ENCODE results near the gene SPIRE1.
"Not testable (repeated sequence)": the region's sequence is repeated elsewhere in the genome, so short reads cannot be mapped to it uniquely, and the experiment has no call there.

SPIRE1 gene

DNA sequence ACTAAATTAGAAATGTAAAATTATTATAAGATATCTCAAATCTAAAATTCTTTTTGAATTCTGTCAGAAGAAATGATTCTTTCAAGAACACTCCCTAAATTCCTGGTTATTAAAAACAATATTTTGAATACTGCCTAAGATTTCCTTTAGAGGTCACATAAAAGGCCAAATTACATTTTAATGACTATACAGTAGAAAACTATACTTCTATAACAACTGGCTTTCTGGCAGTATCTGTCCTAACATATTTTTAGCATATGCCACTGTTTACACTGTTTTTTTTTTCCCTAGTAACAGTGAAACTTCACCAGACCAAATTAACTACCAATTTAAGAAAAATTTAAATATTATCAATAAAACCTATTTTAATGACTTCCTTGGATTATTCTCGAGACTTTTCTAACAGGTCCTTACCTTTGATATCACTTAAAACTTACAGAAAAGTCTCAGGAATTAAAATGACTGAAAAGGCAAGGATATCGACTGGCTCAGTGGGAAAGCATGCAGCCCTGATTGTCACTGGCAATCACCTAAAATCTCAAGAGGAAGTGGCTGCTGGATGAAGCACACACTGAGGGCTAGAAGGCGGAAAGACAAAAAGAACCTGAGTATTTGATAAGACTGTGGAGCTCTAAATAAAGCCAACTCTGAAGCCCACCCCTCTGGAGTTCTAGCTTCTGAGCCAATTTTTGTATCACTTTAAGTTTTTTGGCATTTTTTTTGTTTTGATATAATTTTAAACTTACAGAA lies 59.6 kb downstream of the SPIRE1 start:
- DNase-seq (ENCODE audit: low spot score) = no peak

DNA sequence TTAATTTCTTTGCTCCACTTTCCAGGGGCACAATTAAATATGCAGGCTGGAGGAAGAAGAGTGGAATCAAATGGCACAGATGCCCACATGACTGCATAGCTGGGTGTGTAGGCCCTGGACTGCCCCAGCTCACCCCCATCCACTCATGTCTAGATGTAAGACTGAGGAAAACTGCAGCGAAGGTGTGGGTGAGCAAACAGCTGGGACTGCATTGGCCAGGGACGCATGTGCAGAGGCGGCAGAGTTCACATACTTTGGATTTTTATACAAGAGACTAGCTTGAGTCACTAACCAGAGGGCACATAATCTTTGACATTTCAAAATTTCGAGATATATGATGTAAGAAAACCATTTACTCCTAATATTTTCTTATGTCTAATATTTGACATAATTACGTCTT lies 60.1 kb downstream of the SPIRE1 start:
- no peak for DNase-seq (ENCODE audit: low spot score)

DNA sequence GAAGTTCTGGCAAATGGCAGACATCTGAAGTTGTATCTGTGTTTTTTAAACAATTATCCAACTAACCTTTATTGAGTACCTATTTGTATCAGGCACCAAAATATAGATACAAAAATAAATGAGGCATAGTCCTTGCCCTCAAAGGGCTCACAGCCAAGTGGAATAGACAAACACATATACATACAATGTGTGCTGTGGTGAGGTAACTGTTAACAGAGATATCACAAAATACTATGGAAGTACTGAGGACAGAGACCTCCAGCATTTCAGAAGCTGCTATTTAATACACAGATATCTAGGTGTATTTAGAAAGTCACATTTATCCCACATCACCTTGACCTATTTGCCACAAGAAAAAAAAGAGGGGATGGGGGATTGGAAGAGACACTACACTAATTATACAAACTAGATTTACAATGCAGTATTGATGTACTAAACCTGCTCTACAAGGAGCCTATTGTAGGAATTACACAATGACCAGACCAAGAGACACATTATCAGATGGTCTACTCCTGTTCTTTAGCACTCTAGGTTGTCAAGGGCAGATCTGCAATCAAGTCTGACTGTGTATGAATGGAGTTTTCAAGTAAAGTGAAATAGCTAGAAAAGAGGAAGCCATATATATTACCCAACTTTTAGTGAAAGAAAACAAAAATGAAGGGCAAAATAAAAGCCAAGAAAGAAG lies 62.2 kb downstream of the SPIRE1 start:
- no peak for DNase-seq (ENCODE audit: low spot score)

DNA sequence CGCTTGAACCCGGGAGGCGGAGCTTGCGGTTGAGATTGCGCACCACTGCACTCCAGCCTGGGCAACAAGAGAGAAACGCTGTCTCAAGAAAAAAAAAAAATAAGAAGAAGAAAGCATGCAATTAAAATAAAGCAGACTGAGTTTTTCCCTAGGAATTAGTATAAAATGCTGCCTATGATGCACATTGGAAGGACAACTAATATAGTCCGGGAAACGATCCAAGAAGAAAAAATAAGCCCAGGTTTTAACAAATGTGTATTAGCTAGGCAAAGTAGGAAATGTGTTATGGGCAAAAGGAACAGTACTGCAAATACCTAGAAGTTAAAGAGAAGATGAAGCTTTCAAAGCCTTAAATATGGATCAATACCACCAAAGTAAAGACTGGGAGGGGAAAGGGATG lies 64.0 kb downstream of the SPIRE1 start:
- DNase-seq (ENCODE audit: low spot score) = no peak

DNA sequence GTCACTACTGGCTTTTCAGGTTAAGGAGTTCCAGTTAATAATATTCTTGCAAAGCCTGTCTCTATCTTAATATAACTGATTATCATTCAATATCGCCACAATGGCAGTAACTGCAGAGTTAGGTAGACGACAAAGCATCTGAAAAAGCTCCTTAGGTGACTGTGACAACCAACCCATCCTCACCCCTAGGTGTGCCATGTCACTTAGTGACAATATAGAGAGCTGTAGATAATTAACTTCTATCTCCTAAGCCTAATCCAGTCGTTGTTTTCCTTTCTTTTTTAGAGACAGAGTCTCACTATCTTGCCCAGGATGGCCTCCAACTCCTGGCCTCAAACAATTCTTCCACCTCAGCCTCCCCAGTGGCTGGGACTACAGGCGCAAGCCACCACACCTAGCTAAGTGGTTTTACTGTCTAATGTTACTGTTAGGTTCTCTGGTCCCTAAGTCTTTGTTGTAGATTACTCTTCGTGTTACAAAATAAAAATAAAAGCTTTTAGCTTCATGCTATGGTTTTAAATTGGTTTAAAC lies 65.2 kb downstream of the SPIRE1 start:
- DNase-seq (ENCODE audit: low spot score) = no peak

DNA sequence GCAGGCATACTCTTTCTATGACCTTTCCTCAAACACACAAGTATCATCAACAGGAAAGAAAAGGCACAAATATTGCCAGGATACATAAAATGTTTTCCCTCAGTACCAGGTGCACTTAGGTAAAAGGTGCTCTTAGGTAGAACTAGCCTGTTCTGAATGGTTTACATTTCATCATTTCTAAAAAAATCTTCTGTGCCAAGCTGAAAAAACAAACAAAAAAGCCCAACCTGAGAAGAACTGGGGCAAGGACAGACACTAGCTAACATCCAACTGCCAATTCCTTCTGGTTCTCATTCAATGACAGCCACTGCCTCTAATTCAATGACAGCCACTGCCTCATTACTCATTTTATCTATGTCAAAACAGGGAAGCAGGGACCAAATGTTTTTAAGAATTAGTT lies 68.5 kb downstream of the SPIRE1 start:
- no peak for DNase-seq (ENCODE audit: low spot score)

DNA sequence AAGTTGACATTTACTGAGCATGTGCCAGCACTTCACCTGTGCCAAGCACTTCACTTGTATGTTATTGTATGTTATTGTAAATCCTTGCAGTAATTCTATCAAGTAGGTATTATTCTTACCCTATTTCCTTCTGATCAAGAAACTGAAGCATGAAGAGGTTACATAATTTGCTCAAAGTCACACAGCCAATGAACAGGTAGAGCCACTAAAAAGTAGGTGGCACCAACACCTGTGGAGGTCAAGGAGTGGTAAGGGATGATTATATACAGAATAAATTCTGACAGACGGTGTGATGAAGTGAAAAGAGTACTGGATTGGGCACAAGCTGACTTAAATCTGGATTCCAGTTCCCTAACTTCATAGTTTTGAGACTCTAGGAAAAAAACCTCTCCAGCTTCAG lies 71.0 kb downstream of the SPIRE1 start:
- DNase-seq (ENCODE audit: low spot score) = no peak

DNA sequence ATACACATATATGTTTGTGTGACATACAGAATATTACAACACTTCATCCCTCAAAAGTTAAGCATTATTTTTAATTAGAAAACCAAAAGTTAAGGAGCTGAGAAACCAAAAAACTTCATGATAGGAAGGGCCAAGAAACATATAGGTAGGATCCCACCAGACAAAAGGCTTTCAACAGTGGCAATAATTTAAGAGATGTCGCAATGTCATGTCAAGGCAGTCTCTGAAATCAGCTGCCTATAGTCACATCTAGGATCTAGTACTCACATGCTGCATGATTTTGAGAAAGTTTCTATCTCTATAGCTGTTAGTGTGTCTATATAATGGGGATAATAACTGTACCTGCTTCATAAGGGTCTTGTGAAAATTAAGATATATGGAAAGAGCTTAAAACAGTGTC lies 72.7 kb downstream of the SPIRE1 start:
- no peak for DNase-seq (ENCODE audit: low spot score)

DNA sequence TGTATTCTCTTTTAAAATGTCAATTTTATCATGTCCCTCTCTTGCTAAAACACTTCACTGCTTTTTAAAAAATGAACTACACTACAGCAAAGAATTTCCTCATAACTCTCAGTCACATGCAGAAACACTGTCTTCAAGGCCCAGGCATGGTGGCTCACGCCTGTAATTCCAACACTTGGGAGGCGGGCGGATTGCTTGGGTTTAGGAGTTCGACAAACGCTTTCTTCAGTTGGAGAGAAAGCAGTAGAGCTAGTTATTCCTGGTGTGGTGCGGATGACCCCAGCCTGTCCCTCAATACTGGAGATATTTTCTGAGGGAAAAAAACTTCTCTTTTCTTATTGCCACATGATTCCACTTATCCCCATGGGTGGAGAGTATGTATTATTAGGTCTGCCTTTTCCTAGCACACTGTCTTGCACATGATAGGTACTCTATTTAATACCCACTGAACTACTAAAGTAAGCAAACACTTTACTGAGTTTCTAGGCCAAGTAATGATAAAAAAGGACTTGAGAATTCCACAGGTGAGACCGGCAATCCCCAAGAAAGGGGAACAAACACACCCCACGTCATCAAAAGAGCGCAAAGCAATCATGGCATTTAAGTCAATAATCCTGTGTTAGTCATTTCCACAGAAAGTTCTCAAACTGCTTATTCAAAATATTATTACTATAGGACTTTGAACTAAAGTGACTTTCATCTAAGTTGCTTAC lies 77.1 kb downstream of the SPIRE1 start:
- DNase-seq (ENCODE audit: low spot score) = no peak

DNA sequence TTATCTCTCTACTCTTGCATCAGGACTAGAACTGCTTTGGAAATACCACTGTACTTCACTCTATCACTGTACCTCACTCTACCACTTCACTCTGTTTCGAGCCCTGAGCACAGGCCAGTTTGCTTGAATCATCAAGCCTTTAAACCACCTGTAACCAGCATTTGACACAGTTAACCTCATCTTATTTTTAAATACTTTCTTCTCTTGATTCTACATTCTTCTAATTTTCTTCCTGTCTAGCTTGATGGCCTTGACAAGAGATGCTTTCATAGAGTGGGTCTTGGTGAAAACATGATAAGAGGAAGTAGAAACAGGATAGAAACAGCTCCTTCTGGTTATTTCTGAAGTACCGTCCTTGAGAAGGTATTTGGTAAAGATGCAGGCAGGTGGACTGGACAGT lies 78.1 kb downstream of the SPIRE1 start:
- no peak for DNase-seq (ENCODE audit: low spot score)

DNA sequence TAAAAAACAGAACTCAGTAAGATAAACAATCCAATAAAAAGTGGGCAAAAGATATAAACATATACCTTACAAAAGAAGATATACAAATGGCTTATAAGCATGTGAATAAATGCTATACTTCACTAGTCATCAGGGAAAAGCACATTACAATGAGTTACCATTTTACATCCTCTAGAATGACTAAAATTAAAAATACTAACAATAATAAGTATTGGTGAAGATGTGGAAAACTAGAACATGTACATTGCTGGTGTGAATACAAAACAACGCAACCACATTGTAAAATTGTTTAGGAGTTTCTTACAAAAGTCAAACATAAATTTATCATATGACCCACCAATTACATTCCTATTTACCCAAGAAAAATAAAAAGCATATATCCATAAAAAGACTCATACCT lies 80.1 kb downstream of the SPIRE1 start:
- DNase-seq (ENCODE audit: low spot score) = no peak

DNA sequence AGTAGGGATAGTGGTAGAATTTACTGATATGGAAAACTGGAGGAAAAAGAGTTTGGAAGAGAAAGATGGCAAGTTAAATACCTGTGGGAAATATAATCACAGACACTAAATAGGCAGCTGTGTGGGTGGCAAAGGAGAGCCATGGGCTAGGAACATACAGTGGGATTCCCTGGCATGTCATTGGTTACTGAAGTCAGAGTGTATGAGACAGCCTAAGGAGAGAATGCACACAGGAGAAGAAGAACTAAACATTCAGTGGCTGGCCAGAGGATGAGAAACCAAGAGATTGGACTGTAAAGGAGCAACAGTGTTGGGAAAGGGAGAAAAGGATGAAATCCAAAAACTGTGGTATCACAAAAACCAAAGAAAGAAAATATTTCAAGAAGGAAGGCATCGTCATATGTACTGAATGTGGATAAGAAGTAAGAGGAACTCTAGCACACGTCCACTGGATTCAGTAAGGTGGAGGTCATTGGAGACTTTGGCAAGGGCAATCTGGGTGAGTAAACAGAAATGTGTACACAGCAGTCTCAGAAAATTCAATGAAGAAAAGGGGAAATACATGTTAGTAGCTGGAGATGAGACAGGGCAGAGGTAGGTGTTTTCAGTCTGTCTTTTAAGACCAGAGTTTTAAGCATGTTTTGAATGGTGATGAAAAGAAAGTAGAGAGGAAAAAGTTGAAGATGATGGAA lies 83.3 kb downstream of the SPIRE1 start:
- DNase-seq (ENCODE audit: low spot score) = no peak

DNA sequence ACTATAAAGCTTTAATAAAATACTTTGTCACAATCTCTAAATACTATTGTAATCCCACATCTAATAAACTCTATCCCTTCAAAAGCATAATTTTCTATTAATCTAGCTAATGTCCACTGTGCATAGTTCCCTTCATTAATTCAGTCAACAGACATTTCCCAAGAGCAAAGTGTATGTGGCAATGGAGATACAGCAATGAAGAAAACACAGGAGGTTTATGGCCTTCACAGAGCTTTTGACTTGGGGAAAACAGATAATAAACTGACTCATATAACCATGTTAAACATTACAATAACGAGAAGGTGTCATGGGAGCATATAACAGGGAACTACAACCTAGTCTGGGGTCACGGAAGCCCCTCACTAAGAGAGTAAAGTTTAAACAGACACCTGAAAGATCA lies 86.3 kb downstream of the SPIRE1 start:
- DNase-seq (ENCODE audit: low spot score) = no peak

DNA sequence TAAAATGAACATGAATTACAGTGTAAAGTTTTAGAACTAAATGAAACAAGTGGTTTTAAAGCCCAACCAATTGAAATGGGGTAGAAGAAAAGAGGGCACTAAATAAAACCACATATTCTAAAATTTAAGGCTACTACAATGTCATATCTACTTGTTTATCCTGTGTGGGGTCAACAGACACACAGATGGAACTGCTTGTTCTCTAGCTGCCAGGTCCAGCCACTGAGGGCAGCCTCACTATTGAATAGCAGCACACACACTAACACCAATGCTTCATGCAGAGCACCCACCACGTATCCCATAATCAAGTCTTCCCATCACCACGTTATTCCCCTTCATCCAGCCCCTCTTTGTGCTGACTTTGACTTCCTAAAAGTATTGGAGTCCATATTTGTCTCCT lies 88.1 kb downstream of the SPIRE1 start:
- DNase-seq (ENCODE audit: low spot score) = no peak

DNA sequence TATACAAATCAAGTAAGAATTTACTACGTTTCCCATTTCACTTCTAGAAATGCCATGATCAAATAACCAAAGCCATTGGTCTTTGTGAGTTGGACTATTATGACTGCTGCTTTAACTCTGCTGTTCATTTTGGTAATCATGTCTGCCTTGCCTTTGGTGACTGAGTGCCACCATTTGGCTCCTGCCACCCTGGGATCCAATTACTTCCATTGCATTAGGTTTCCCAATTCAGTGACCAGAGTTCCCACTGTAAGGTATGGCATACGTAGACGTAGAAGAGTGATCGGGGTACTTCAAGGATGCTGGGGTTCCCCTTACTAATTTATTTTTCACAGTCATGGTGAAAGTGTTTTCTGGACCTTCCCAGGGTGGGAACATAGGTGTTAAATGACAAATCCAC lies 90.1 kb downstream of the SPIRE1 start:
- DNase-seq (ENCODE audit: low spot score) = no peak

DNA sequence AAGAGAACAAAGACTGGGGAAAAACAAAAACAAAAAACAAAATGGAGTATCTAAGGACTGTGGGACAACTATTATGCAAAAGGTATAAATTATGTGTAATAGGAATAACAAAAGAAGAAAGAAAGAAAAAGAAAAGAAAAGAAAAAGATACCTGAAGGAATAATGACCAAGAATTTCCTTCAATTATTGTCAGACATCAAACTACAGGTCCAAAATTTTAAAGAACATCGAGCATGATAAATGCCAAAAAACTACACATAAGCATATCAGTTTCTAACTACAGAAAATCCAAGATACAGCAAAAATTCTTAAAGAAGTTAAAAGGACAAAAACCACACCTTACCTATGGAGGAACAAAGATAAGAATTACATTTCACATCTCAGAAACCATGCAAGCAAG lies 93.0 kb downstream of the SPIRE1 start:
- DNase-seq (ENCODE audit: low spot score) = no peak

DNA sequence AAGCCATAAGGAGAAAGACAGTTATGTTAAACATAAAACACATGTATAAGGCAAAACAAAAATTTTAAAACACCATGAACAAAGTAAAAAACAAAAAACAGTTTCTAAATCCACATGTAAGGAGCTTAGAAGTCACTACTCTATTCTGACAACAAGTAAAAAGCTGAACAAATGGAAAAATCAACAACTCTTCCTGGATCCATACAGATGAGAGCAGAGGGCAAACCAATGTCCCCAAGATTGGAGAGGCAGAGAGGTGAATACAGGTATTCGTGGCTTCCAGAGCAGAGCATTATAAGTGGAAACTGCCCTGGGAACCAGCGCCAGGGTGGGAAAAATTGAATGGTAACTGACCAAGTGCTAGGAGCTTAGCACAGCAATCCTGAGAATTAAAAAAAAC lies 93.5 kb downstream of the SPIRE1 start:
- DNase-seq (ENCODE audit: low spot score) = no peak

DNA sequence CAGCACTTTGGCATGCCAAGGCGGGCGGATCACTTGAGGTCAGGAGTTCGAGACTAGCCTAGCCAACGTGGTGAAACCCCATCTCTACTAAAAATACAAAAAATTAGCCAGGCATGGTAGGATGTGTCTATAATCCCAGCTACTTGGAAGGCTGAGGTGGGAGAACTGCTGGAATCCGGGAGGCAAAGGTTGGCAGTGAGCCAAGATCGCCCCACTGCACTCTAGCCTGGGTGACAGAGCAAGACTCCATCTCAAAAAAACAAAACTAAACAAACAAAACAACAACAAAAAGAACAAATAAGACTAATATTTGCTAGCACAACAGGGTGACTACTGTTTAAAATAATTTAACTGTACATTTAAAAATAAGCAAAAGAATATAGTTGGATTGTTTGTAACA lies 97.3 kb downstream of the SPIRE1 start:
- DNase-seq (ENCODE audit: low spot score) = not testable (repeated sequence)

DNA sequence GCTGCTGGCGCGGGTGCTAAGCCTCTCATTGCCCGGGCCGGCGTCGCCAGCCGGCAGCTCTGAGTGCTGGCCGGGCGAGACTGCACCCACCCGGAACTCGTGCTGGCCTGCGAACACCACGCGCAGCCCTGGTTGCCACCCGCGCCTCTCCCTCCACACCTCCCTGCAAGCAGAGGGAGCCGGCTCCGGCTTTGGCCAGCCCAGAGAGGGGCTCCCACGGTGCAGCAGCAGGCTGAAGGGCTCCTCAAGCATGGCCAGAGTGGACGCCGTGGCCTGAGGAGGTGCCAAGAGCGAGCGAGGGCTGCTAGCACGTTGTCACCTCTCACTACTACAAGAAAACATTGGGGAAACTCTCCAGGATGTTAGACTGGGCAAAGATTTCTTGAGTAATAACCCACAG lies 98.6 kb downstream of the SPIRE1 start:
- DNase-seq (ENCODE audit: low spot score) = no peak

DNA sequence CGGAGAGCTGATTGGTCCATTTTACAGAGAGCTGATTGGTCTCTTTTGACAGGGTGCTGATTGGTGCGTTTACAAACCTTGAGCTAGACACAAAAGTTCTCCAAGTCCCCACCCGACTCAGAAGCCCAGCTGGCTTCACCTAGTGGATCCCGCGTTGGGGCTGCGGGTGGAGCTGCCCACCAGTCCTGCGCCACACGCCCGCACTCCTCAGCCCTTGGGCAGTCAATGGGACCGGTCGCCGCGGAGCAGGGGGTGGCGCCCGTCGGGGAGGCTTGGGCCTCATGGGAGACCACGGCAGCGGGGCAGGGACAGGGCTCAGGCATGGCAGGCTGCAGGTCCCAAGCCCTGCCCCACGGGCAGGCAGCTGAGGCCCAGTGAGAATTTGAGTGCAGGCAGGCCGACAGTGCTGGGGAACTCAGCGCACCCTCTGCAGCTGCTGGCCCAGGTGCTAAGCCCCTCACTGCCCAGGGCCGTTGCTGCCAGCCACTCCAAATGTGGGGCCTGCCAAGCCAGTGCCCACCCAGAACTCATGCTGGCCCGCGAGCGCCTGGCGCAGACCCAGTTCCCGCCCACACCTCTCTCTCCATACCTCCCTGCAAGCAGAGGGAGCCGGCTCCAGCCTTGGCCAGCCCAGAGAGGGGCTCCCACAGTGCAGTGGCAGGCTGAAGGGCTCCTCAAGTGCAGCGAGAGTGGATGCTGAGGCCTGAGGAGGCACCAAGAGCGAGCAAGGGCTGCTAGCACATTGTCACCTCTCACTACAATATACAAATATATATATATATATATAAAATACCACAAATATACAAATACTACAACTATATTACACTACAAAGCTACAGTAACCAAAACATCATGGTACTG lies 100.7 kb downstream of the SPIRE1 start:
- DNase-seq (ENCODE audit: low spot score) = no peak

DNA sequence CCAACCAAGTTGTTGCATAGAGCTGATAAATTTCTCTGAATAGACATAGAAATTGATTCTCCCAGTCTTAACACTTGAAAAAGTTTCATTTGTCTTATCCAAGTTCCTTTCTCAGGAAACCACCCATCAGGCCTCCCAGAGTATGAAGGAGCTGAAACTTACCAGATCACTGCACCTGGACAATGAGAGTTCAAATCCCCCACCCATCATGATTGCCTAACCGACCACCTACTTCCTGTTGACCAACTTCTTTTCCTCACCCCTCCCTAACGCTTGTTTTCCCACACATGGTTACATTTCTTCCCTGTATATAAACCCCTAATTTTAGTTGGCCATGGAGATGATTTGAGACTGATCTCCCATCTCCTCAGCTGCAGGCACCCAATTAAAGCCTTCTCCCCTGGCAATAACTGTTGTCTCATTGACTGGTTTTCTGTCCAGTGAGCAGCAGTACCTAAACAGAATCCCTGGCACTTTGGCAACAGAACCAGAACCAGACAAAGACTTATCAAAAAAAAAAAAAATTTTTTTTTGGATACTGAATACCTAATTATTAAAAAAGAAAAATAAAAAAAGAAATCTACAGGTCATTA lies 103.0 kb downstream of the SPIRE1 start:
- no peak for DNase-seq (ENCODE audit: low spot score)

All from CD4-positive, alpha-beta T cell treated with Interleukin-6 at 100 ng/mL for 8 hours (primary cell).